ENCODE results near the gene TFDP2. TPM values are rescaled to one million over a fixed set of nuclear protein-coding genes. Genes with fewer than 3 reads are reported as not detected.

The TFDP2 gene
- total and polyA plus RNA-seq, 10 of the 15 experiments (the other 5 are each of a cell fraction or from before 2014, with no cell fraction given): 28.3 to 100 (median 49.7) TPM

DNA sequence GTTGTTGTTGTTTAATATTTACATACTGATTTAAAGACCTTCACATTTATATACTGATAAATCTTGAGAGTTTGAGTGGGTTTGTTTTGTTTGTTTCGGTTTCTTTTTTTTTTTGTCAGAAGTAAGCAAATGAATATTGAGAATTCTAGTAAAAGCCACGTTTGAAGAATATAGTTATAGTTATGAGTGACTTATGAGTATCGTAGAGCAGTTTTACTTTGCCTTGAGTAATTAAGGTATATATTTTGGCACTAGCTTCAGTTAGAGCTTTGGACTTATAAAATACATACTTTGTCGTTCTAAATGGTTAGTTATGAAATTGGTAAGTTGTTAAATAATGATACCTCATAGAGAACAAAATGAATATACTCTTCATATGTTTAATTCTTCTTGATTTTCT, 245.1 kb downstream of the TFDP2 start:
- FAIRE-seq: no peak
- ATAC-seq: no peak
- Histone ChIP-seq H4K20me1 (ENCODE audit: control insufficient read depth, insufficient read depth) (no peaks in the 10 kb centered on the region), H3K9ac (ENCODE audit: control insufficient read depth, insufficient read depth, low read length) (no peak overlapping the region), H3K9me3 (replicated peaks; ENCODE audit: control insufficient read depth, insufficient read depth, low read length) (peaks cover 8% of the 10 kb centered on the region; the same call in 2 of the 3 replicates), H2AFZ (ENCODE audit: control insufficient read depth, low read depth, low read length) (no peak overlapping the region), H3K27me3 (replicated peaks in 1 of 2; ENCODE audit: control insufficient read depth in 2 of 2, insufficient read depth in 2 of 2, low read length in 1 of 2) (no peaks in the 10 kb centered on the region), H3K27ac (ENCODE audit: control insufficient read depth, insufficient read depth) (no peak overlapping the region), H3K36me3 (ENCODE audit: control insufficient read depth in 2 of 2, insufficient read depth in 2 of 2, low read length in 1 of 2) (peaks cover 6 to 13% of the 10 kb centered on the region in 2 experiments), H3K4me1 (ENCODE audit: control insufficient read depth, insufficient read depth, low read length) (no peaks in the 10 kb centered on the region), H3K4me2 (ENCODE audit: control insufficient read depth, insufficient read depth) (no peak overlapping the region), H3K79me2 (ENCODE audit: control insufficient read depth, insufficient read depth, low read length) (peaks cover 14% of the 10 kb centered on the region), H3K4me3 (no peak overlapping the region)
- in situ Hi-C loops (cut with MboI): no loop called here
- ChIA-PET CTCF (no interaction called here), SMC1A (ENCODE audit: uncharacterized antibody, unreplicated experiment) (interaction anchor here (0.6 to 1.0 kb wide), 3 partner anchors 8 to 27 kb away, joined by 3 read pairs; no protein-coding TSS in a partner anchor), POLR2A (interaction anchor here (1.2 kb wide), 1 partner anchor 9 kb away, joined by 3 read pairs; no protein-coding TSS in a partner anchor), RAD21 (ENCODE audit: unreplicated experiment) (no interaction called here)
- intact Hi-C loops (cut with micrococcal nuclease; ENCODE audit: unreplicated experiment): no loop called here
- WGBS (ENCODE audit: insufficient coverage, insufficient replicate concordance, low lambda C conversion rate, missing lambda C conversion rate): 2% methylated on average over 4 of the region's 4 CpGs
- BruUV-seq (replicated peaks): no TSS peak
- no peak for TF ChIP-seq BHLHE40 (IDR thresholded peaks at IDR 0.05; ENCODE audit: borderline replicate concordance in 1 of 2, low read depth in 2 of 2, low read length in 1 of 2)
- no peak for TF ChIP-seq CHD2 (IDR thresholded peaks at IDR 0.05; ENCODE audit: borderline replicate concordance, low read depth, low read length)
- no peak for TF ChIP-seq RFX5 (IDR thresholded peaks at IDR 0.05; ENCODE audit: low read depth, low read length)
- no peak for TF ChIP-seq CHD1 (IDR thresholded peaks at IDR 0.05; ENCODE audit: low read depth, low read length)
- no peak for TF ChIP-seq IRF4 (IDR thresholded peaks at IDR 0.05; ENCODE audit: low read depth, low read length)
- TF ChIP-seq, protein P1, sequence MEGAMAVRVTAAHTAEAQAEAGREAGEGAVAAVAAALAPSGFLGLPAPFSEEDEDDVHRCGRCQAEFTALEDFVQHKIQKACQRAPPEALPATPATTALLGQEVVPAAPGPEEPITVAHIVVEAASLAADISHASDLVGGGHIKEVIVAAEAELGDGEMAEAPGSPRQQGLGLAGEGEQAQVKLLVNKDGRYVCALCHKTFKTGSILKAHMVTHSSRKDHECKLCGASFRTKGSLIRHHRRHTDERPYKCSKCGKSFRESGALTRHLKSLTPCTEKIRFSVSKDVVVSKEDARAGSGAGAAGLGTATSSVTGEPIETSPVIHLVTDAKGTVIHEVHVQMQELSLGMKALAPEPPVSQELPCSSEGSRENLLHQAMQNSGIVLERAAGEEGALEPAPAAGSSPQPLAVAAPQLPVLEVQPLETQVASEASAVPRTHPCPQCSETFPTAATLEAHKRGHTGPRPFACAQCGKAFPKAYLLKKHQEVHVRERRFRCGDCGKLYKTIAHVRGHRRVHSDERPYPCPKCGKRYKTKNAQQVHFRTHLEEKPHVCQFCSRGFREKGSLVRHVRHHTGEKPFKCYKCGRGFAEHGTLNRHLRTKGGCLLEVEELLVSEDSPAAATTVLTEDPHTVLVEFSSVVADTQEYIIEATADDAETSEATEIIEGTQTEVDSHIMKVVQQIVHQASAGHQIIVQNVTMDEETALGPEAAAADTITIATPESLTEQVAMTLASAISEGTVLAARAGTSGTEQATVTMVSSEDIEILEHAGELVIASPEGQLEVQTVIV (IDR thresholded peaks at IDR 0.05; ENCODE audit: borderline replicate concordance, partially characterized antibody): no peak
- TF ChIP-seq E2F4 (IDR thresholded peaks at IDR 0.05; ENCODE audit: low read depth, low read length): no peak
- no peak for TF ChIP-seq SP1 (IDR thresholded peaks at IDR 0.05; ENCODE audit: low read depth, low read length)
- no peak for TF ChIP-seq RCOR1 (conservative IDR thresholded peaks at IDR 0.05; ENCODE audit: low read depth, low read length)
- TF ChIP-seq, protein P2, sequence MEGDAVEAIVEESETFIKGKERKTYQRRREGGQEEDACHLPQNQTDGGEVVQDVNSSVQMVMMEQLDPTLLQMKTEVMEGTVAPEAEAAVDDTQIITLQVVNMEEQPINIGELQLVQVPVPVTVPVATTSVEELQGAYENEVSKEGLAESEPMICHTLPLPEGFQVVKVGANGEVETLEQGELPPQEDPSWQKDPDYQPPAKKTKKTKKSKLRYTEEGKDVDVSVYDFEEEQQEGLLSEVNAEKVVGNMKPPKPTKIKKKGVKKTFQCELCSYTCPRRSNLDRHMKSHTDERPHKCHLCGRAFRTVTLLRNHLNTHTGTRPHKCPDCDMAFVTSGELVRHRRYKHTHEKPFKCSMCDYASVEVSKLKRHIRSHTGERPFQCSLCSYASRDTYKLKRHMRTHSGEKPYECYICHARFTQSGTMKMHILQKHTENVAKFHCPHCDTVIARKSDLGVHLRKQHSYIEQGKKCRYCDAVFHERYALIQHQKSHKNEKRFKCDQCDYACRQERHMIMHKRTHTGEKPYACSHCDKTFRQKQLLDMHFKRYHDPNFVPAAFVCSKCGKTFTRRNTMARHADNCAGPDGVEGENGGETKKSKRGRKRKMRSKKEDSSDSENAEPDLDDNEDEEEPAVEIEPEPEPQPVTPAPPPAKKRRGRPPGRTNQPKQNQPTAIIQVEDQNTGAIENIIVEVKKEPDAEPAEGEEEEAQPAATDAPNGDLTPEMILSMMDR (IDR thresholded peaks at IDR 0.05 in 2 of 3, conservative IDR thresholded peaks at IDR 0.05 in 1 of 3; ENCODE audit: control insufficient read depth in 2 of 3, extremely low read depth in 1 of 3, insufficient read depth in 1 of 3, low read depth in 3 of 3, low read length in 3 of 3): no peak
- no peak for TF ChIP-seq YBX1 (IDR thresholded peaks at IDR 0.05)
- no peak for TF ChIP-seq NKRF (conservative IDR thresholded peaks at IDR 0.05)
- TF ChIP-seq IRF5 (IDR thresholded peaks at IDR 0.05; ENCODE audit: borderline replicate concordance): no peak
- TF ChIP-seq RAD51 (IDR thresholded peaks at IDR 0.05): no peak
- TF ChIP-seq KDM1A (IDR thresholded peaks at IDR 0.05; ENCODE audit: borderline replicate concordance): no peak
- TF ChIP-seq TARDBP (IDR thresholded peaks at IDR 0.05; ENCODE audit: borderline replicate concordance): no peak
- TF ChIP-seq RBBP5 (conservative IDR thresholded peaks at IDR 0.05): no peak
- DNase-seq (ENCODE audit: low read depth, low spot score): no peak
